Retinal pigment epithelial cell (primary cell): ENCODE results near the gene MYCL.
A peak's percentile ranks its signal among the peaks of the same experiment; 100 is the strongest.

Experiments used
- DNase-seq: peaks from one replicate; pipeline ENCODE4 v3.0.0-alpha.2; 2010; ENCODE audit warnings: low read depth
- H3K4me3 ChIP-seq: 2 replicates; pipeline ENCODE4 v1.5.1; 2011; ENCODE audit warnings: mild to moderate bottlenecking, low read length, control low read depth, moderate library complexity
- TF ChIP-seq, protein P1 (sequence below): conservative IDR thresholded peaks from 2 replicates; pipeline ENCODE4 v1.5.1; 2011; ENCODE audit warnings: low read depth, low read length, control low read depth, inconsistent platforms

Gene MYCL

DNA sequence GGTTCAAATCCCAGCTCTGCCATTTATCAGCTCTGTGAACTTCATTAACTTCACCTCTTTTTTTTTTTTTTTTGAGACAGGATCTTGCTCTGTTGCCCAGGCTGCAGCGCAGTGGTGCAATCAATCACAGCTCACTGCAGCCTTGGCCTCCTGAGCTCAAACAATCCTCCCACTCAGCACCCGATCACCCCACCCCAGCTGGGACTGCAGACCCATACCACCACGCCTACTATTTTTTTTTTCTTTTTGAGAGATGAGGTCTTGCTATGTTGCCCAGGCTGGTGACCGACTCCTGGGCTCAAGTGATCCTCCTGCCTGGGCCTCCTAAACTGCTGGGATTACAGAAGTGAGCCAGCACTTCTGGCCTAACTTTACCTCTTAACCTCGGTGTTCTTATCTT lies 16.2 kb downstream of the MYCL start:
- DNase-seq = no peak
- TF ChIP-seq, protein P1, sequence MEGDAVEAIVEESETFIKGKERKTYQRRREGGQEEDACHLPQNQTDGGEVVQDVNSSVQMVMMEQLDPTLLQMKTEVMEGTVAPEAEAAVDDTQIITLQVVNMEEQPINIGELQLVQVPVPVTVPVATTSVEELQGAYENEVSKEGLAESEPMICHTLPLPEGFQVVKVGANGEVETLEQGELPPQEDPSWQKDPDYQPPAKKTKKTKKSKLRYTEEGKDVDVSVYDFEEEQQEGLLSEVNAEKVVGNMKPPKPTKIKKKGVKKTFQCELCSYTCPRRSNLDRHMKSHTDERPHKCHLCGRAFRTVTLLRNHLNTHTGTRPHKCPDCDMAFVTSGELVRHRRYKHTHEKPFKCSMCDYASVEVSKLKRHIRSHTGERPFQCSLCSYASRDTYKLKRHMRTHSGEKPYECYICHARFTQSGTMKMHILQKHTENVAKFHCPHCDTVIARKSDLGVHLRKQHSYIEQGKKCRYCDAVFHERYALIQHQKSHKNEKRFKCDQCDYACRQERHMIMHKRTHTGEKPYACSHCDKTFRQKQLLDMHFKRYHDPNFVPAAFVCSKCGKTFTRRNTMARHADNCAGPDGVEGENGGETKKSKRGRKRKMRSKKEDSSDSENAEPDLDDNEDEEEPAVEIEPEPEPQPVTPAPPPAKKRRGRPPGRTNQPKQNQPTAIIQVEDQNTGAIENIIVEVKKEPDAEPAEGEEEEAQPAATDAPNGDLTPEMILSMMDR = no peak
- H3K4me3 ChIP-seq = no peak overlapping the region

DNA sequence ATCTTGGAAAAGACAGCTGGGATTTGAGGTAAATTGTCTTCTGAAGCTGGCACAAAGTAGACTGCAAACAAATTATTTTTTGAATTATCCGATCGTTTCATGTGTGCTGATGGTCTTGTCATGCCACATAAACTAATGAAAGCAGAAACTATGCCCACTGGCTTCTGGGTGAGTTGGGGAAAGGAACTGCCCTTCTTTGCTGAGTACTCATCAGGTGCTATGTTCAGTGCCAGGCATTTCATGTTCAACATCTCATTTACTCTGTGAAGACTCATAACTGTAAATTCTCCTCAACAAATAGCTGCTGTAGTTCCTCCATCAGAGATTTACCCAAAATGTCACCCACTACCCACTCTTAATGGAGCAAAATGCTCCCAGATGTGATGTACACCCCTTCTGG lies 19.6 kb downstream of the MYCL start:
- peak overlapping the region; percentile 97 for H3K4me3 ChIP-seq
- no peak for DNase-seq
- TF ChIP-seq, protein P1 = no peak

DNA sequence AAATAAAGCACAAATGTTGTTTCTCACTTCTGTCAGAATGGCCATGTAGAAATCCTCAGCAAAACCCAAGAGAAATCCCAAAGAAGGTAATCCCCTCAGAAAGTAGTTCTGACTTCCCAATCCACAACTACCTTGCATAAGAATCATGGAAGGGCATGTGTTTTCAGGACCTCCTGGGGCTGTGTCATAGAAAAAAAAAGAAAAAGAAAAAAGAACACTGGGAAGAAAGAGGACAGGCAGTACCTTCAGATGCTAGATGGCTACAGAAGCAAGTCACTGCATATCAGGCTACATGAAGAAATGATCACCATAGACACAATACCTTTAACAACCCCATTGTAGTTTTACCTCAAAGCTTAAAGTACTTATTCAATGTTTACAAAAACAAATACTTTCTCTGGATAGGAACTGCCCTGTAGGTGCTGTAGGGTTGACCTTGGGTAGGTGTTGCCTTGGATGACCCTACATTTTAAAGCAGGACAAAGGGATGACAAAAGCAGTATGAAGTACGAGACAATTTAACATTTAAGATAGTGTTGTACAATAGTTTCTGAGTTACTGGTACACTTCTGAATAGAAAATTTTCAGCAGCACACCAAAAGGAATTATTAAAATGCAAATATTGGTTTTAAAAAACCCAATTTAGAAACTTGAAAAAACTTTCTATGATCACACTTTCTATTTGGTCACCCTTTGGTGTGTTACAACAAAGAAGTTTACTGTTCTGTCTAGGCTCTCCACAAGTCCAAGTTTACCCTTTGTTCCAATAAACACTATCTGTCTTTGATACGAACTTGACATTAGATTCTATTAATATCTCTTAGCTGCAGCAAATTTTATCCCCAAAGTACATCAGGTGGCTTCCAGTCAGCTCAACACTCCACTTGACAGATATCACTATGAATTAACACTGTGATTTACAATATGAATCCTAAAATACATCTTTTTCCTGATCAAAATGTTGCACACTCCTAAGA lies 23.4 kb downstream of the MYCL start:
- no peak for DNase-seq
- no peak overlapping the region for H3K4me3 ChIP-seq
- TF ChIP-seq, protein P1 = no peak

DNA sequence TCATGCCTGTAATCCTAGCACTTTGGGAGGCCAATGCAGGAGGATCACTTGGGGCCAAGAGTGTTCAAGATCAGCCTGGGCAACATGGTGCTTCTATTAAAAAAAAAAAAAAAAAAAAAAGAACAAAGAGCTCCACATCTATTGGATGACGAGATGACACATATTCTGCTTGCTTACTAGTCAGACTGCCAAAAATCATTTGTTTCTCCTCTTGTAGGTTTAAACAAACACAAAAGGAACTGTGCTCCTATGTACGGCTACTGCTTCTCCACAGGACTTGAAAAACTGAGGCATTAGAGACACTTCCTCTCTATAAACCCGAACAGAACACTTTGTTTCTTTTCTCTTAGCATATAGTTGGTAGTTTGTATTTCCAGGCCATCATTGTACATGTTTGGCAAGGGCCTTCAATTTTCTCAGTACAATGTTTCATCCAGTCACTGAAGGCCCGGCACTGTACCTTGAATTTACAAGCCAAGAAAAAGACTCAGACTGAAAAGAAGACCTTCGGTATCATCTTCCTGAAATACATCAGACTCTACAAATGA lies 24.4 kb downstream of the MYCL start:
- no peak overlapping the region for H3K4me3 ChIP-seq
- TF ChIP-seq, protein P1 = no peak
- no peak for DNase-seq

DNA sequence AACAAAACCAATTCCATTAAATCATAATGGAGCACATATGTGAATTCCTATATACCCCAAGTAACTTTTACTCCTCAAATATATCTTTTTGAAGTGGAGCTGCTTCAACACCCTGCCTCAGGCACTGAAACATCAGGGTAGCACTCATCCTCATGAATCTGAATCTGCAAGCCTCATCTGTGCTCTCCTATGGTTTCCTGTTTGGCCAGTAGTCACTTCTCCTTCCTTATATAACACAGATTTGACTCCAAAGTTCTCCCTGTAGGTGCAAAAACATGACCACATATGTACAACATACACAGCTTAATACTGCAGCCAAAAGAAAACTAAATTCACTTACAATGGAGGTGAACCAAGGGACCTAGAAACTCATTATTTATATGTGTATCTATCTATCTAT lies 25.6 kb downstream of the MYCL start:
- H3K4me3 ChIP-seq = no peak overlapping the region
- no peak for DNase-seq

DNA sequence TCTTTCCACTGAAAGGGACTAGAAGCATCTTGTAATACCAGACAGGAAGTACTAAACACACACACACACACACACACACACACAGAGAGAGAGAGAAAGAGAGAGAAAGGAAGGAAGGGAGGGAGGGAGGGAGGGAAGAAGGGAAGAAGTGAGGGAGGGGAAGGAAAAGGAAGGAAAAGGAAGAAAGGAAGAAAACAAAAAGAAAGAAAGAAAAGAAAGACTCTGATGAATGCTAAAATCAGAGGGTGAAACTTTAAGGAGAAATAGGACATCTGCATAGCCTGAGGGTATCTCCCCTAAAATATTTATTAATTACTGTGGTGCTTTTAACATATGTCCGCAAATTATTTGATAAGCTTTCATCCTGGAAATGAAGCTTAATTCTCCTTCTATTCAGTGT lies 29.0 kb downstream of the MYCL start:
- TF ChIP-seq, protein P1 = no peak
- no peak overlapping the region for H3K4me3 ChIP-seq
- DNase-seq = no peak

More for the DNA sequence above, 25.6 kb downstream of the MYCL start:
- TF ChIP-seq, protein P1 = no peak
